T-helper 17 cell (primary cell): ENCODE data around the gene FAM83G. TPM values are rescaled to one million over a fixed set of nuclear protein-coding genes. Genes with fewer than 3 reads are reported as not detected.

Experiments
- ATAC-seq: fragments of 150-1000 bp; cut with Tn5 transposase; 2 replicates; pipeline ENCODE4 v1.10.0; 2021; ENCODE audit warnings: mild to moderate bottlenecking, moderate library complexity
- DNase-seq, 3 donors: peaks; one replicate each; pipeline versions ENCODE4 v3.0.0 to v3.0.0-alpha.2; 2020 to 2021
- H3K9me3 ChIP-seq: one replicate; pipeline ENCODE4 v1.7.0; 2013; ENCODE audit warnings: low read length, mild to moderate bottlenecking; ENCODE audit not compliant: control insufficient read depth, poor library complexity, severe bottlenecking
- H3K27ac Mint-ChIP-seq: one replicate; pipeline ENCODE4 v1.8.0; 2022; ENCODE audit warnings: mild to moderate bottlenecking, moderate library complexity, mixed read lengths
- H3K27me3 Mint-ChIP-seq: one replicate; pipeline ENCODE4 v1.8.0; 2022; ENCODE audit warnings: mixed read lengths
- H3K36me3 Mint-ChIP-seq: one replicate; pipeline ENCODE4 v1.8.0; 2022; ENCODE audit warnings: low read depth, mixed read lengths
- H3K4me1 Mint-ChIP-seq: one replicate; pipeline ENCODE4 v1.8.0; 2022; ENCODE audit warnings: mild to moderate bottlenecking, mixed read lengths
- H3K4me3 Mint-ChIP-seq: one replicate; pipeline ENCODE4 v1.8.0; 2022; ENCODE audit warnings: mild to moderate bottlenecking, moderate library complexity, mixed read lengths
- total RNA-seq, 4 donors: library from RNA in 2 of 4; stranded (reverse) in 2 of 4; gene quantifications; one replicate each; pipeline ENCODE4 v1.2.3 and lab custom pipeline; 2022 to 2026

The FAM83G gene
- total RNA-seq, 2 donors from 2014 or later = 7.8 to 7.9 TPM

- DNase-seq (no peak), ATAC-seq (no peak)
- H3K36me3 Mint-ChIP-seq = no peaks in the 10 kb centered on the region
- H3K27ac Mint-ChIP-seq = no peak overlapping the region
- no peaks in the 10 kb centered on the region for H3K9me3 ChIP-seq
- no peak overlapping the region for H3K4me3 Mint-ChIP-seq
- H3K27me3 Mint-ChIP-seq = peaks cover 6% of the 10 kb centered on the region
- peaks cover 5% of the 10 kb centered on the region for H3K4me1 Mint-ChIP-seq
These were observed 6.4 kb upstream of the FAM83G start for GRCh38 chr17:19010729-19011505.

GRCh38 chr17:19009970-19010369 is 5.4 kb upstream of the FAM83G start:
- Mint-ChIP-seq H3K27me3 (no peaks in the 10 kb centered on the region), H3K27ac (peak overlapping the region; percentile 47), H3K36me3 (no peaks in the 10 kb centered on the region), H3K4me1 (peaks cover 5% of the 10 kb centered on the region), H3K4me3 (no peak overlapping the region)
- H3K9me3 ChIP-seq = no peaks in the 10 kb centered on the region
- ATAC-seq (no peak), DNase-seq (no peak)

GRCh38 chr17:19006698-19007097 is 2.1 kb upstream of the FAM83G start:
- H3K36me3 Mint-ChIP-seq = peaks cover 3% of the 10 kb centered on the region
- DNase-seq (no peak), ATAC-seq (no peak)
- H3K9me3 ChIP-seq = no peaks in the 10 kb centered on the region
- no peak overlapping the region for H3K4me3 Mint-ChIP-seq
- H3K27me3 Mint-ChIP-seq = no peaks in the 10 kb centered on the region
- H3K27ac Mint-ChIP-seq = no peak overlapping the region
- peaks cover 19% of the 10 kb centered on the region for H3K4me1 Mint-ChIP-seq

GRCh38 chr17:19005789-19006430 is 1.3 kb upstream of the FAM83G start:
- H3K4me1 Mint-ChIP-seq = peaks cover 23% of the 10 kb centered on the region
- DNase-seq (no peak), ATAC-seq (no peak)
- H3K27me3 Mint-ChIP-seq = no peaks in the 10 kb centered on the region
- peaks cover 3% of the 10 kb centered on the region for H3K36me3 Mint-ChIP-seq
- peak overlapping the region; percentile 83 for H3K27ac Mint-ChIP-seq
- H3K4me3 Mint-ChIP-seq = no peak overlapping the region
- H3K9me3 ChIP-seq = no peaks in the 10 kb centered on the region

- H3K36me3 Mint-ChIP-seq = peaks cover 3% of the 10 kb centered on the region
- peak overlapping the region; percentile 83 for H3K27ac Mint-ChIP-seq
- no peaks in the 10 kb centered on the region for H3K27me3 Mint-ChIP-seq
- H3K9me3 ChIP-seq = no peaks in the 10 kb centered on the region
- no peak for ATAC-seq
- H3K4me3 Mint-ChIP-seq = peak overlapping the region; percentile 93
- peaks cover 20% of the 10 kb centered on the region for H3K4me1 Mint-ChIP-seq
- no peak for DNase-seq
These were observed 691 bp upstream of the FAM83G start for GRCh38 chr17:19005137-19005773.

- no peaks in the 10 kb centered on the region for H3K9me3 ChIP-seq
- peaks cover 3% of the 10 kb centered on the region for H3K36me3 Mint-ChIP-seq
- DNase-seq = peak in 1 of 3 donors; percentile 43
- peak overlapping the region; percentile 93 for H3K4me3 Mint-ChIP-seq
- H3K4me1 Mint-ChIP-seq = peaks cover 18% of the 10 kb centered on the region
- peak overlapping the region; percentile 83 for H3K27ac Mint-ChIP-seq
- H3K27me3 Mint-ChIP-seq = no peaks in the 10 kb centered on the region
- peak; percentile 16 for ATAC-seq
These were observed 782 bp downstream of the FAM83G start for GRCh38 chr17:19003543-19004420.

- H3K9me3 ChIP-seq = no peaks in the 10 kb centered on the region
- H3K36me3 Mint-ChIP-seq = peaks cover 3% of the 10 kb centered on the region
- peak overlapping the region; percentile 93 for H3K4me3 Mint-ChIP-seq
- peaks cover 18% of the 10 kb centered on the region for H3K4me1 Mint-ChIP-seq
- no peak for ATAC-seq
- peak overlapping the region; percentile 39 for H3K27ac Mint-ChIP-seq
- DNase-seq = no peak
- H3K27me3 Mint-ChIP-seq = no peaks in the 10 kb centered on the region
These were observed 1.6 kb downstream of the FAM83G start for GRCh38 chr17:19002805-19003542.

- Mint-ChIP-seq H3K4me3 (peak overlapping the region; percentile 93), H3K4me1 (peaks cover 18% of the 10 kb centered on the region), H3K27ac (peak overlapping the region; percentile 53), H3K36me3 (peaks cover 3% of the 10 kb centered on the region), H3K27me3 (no peaks in the 10 kb centered on the region)
- H3K9me3 ChIP-seq = no peaks in the 10 kb centered on the region
- no peak for DNase-seq
- no peak for ATAC-seq
These were observed 2.5 kb downstream of the FAM83G start for GRCh38 chr17:19001907-19002590.

- DNase-seq (no peak), ATAC-seq (no peak)
- H3K4me1 Mint-ChIP-seq = peaks cover 18% of the 10 kb centered on the region
- H3K4me3 Mint-ChIP-seq = peak overlapping the region; percentile 5
- H3K27me3 Mint-ChIP-seq = no peaks in the 10 kb centered on the region
- H3K27ac Mint-ChIP-seq = peak overlapping the region; percentile 53
- no peaks in the 10 kb centered on the region for H3K9me3 ChIP-seq
- H3K36me3 Mint-ChIP-seq = peaks cover 5% of the 10 kb centered on the region
These were observed 3.8 kb downstream of the FAM83G start for GRCh38 chr17:19000531-19001325.

- H3K27me3 Mint-ChIP-seq = no peaks in the 10 kb centered on the region
- peak overlapping the region; percentile 41 for H3K27ac Mint-ChIP-seq
- ATAC-seq = no peak
- DNase-seq = no peak
- H3K36me3 Mint-ChIP-seq = peaks cover 7% of the 10 kb centered on the region
- peaks cover 18% of the 10 kb centered on the region for H3K4me1 Mint-ChIP-seq
- no peaks in the 10 kb centered on the region for H3K9me3 ChIP-seq
- H3K4me3 Mint-ChIP-seq = no peak overlapping the region
These were observed 4.7 kb downstream of the FAM83G start for GRCh38 chr17:18999911-19000310.

GRCh38 chr17:18999394-18999793 is 5.2 kb downstream of the FAM83G start:
- no peak overlapping the region for H3K27ac Mint-ChIP-seq
- peaks cover 7% of the 10 kb centered on the region for H3K36me3 Mint-ChIP-seq
- no peaks in the 10 kb centered on the region for H3K9me3 ChIP-seq
- ATAC-seq (no peak), DNase-seq (no peak)
- H3K4me3 Mint-ChIP-seq = no peak overlapping the region
- H3K4me1 Mint-ChIP-seq = peaks cover 18% of the 10 kb centered on the region
- H3K27me3 Mint-ChIP-seq = no peaks in the 10 kb centered on the region
